GM19035 (cell line): ENCODE measurements around the gene AGMO.

Source experiments
- ATAC-seq: cut with Tn5 transposase; IDR thresholded peaks from one replicate; pipeline ENCODE4 v1.9.1; 2021; ENCODE audit not compliant: unreplicated experiment

AGMO gene

GRCh38 chr7:15158141-15158810 lies 403.5 kb downstream of the AGMO start:
- ATAC-seq = no peak
